ENCODE measurements around the gene APOBEC3B. TPM values are rescaled to one million over a fixed set of nuclear protein-coding genes. Genes with fewer than 3 reads are reported as not detected.

Gene APOBEC3B
- polyA plus RNA-seq, 1 of the 3 experiments (the other 2 are of a cell fraction): not detected

DNA sequence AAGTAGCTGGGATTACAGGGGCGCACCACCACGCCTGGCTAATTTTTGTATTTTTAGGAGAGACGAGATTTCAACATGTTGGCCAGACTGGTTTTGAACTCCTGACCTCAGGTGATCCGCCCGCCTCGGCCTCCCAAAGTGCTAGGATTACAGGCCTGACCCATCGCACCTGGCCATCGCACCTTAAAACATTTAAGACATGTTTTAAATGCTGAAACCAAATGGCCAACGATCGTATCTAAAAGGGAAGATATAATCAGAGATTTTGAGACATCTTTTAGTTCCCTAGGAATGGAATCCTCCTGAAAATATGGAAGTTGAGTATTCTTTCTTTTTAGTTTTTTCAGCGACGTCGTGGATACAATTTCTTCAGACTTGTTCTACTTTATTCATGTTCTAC, 46.5 kb upstream of the APOBEC3B start:
- Histone ChIP-seq H3K4me3 (ENCODE audit: low read depth in 2 of 2, low read length in 1 of 2) (no peak overlapping the region), H2AFZ (ENCODE audit: low read depth) (no peak overlapping the region), H3K27me3 (ENCODE audit: insufficient read depth) (no peaks in the 10 kb centered on the region; the same call in 1 of the 2 replicates), H3K4me1 (ENCODE audit: control insufficient read depth in 1 of 2, insufficient read depth in 2 of 2, low read depth in 1 of 2, low read length in 1 of 2) (no peaks in the 10 kb centered on the region; a peak in 1 of 4 replicates), H3K79me2 (ENCODE audit: insufficient read depth) (no peaks in the 10 kb centered on the region), H3K36me3 (replicated peaks in 1 of 2; ENCODE audit: control insufficient read depth in 1 of 2, insufficient read depth in 2 of 2, low read length in 1 of 2) (no peaks in the 10 kb centered on the region), H3K9ac (no peak overlapping the region), H3K27ac (ENCODE audit: low read depth in 2 of 2, low read length in 1 of 2) (no peak overlapping the region), H3K4me2 (no peak overlapping the region), H3K9me2 (no peaks in the 10 kb centered on the region), H3K9me3 (no peaks in the 10 kb centered on the region), H4K20me1 (ENCODE audit: insufficient read depth) (no peaks in the 10 kb centered on the region), H3F3A (replicated peaks; ENCODE audit: insufficient read depth) (no peaks in the 10 kb centered on the region)
- no peak for DNase-seq
- 89% methylated on average over 12 of the region's 13 CpGs for WGBS (ENCODE audit: low lambda C conversion rate)
- ChIA-PET CTCF (no interaction called here), POLR2A (no interaction called here)
- TF ChIP-seq FOXJ3 (CRISPR knock-in tag; IDR thresholded peaks at IDR 0.05) (no peak), FOSL2 (IDR thresholded peaks at IDR 0.05; ENCODE audit: borderline replicate concordance, low read depth) (no peak), SIN3A (IDR thresholded peaks at IDR 0.05; ENCODE audit: borderline replicate concordance, low read depth, low read length) (no peak), MEF2A (IDR thresholded peaks at IDR 0.05; ENCODE audit: borderline replicate concordance, low read depth) (no peak), TAF1 (IDR thresholded peaks at IDR 0.05; ENCODE audit: borderline replicate concordance, low read depth, low read length) (no peak), TCF12 (IDR thresholded peaks at IDR 0.05) (no peak), CHD2 (IDR thresholded peaks at IDR 0.05; ENCODE audit: low read length, partially characterized antibody) (no peak), TEAD4 (IDR thresholded peaks at IDR 0.05; ENCODE audit: borderline replicate concordance, insufficient read depth) (no peak), GABPA (IDR thresholded peaks at IDR 0.05; ENCODE audit: low read depth) (no peak), SMC3 (IDR thresholded peaks at IDR 0.05; ENCODE audit: low read depth, low read length) (no peak), ELF1 (IDR thresholded peaks at IDR 0.05) (no peak), MXI1 (IDR thresholded peaks at IDR 0.05; ENCODE audit: low read depth, low read length) (no peak), RXRA (IDR thresholded peaks at IDR 0.05; ENCODE audit: borderline replicate concordance, low read depth) (no peak), RCOR1 (IDR thresholded peaks at IDR 0.05; ENCODE audit: low read length) (no peak)
- TF ChIP-seq, protein P1, sequence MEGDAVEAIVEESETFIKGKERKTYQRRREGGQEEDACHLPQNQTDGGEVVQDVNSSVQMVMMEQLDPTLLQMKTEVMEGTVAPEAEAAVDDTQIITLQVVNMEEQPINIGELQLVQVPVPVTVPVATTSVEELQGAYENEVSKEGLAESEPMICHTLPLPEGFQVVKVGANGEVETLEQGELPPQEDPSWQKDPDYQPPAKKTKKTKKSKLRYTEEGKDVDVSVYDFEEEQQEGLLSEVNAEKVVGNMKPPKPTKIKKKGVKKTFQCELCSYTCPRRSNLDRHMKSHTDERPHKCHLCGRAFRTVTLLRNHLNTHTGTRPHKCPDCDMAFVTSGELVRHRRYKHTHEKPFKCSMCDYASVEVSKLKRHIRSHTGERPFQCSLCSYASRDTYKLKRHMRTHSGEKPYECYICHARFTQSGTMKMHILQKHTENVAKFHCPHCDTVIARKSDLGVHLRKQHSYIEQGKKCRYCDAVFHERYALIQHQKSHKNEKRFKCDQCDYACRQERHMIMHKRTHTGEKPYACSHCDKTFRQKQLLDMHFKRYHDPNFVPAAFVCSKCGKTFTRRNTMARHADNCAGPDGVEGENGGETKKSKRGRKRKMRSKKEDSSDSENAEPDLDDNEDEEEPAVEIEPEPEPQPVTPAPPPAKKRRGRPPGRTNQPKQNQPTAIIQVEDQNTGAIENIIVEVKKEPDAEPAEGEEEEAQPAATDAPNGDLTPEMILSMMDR (IDR thresholded peaks at IDR 0.05): no peak
- TF ChIP-seq, protein P2, sequence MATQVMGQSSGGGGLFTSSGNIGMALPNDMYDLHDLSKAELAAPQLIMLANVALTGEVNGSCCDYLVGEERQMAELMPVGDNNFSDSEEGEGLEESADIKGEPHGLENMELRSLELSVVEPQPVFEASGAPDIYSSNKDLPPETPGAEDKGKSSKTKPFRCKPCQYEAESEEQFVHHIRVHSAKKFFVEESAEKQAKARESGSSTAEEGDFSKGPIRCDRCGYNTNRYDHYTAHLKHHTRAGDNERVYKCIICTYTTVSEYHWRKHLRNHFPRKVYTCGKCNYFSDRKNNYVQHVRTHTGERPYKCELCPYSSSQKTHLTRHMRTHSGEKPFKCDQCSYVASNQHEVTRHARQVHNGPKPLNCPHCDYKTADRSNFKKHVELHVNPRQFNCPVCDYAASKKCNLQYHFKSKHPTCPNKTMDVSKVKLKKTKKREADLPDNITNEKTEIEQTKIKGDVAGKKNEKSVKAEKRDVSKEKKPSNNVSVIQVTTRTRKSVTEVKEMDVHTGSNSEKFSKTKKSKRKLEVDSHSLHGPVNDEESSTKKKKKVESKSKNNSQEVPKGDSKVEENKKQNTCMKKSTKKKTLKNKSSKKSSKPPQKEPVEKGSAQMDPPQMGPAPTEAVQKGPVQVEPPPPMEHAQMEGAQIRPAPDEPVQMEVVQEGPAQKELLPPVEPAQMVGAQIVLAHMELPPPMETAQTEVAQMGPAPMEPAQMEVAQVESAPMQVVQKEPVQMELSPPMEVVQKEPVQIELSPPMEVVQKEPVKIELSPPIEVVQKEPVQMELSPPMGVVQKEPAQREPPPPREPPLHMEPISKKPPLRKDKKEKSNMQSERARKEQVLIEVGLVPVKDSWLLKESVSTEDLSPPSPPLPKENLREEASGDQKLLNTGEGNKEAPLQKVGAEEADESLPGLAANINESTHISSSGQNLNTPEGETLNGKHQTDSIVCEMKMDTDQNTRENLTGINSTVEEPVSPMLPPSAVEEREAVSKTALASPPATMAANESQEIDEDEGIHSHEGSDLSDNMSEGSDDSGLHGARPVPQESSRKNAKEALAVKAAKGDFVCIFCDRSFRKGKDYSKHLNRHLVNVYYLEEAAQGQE (IDR thresholded peaks at IDR 0.05; ENCODE audit: low read depth, low read length): no peak
